ENCODE results near the gene HOXD10.

The HOXD10 gene

GRCh38 chr2:176140513-176141317 lies 24.1 kb downstream of the HOXD10 start:
- TF ChIP-seq CREB1 (IDR thresholded peaks at IDR 0.05; ENCODE audit: low read depth) (no peak), NFIC (IDR thresholded peaks at IDR 0.05) (no peak), TEAD4 (IDR thresholded peaks at IDR 0.05) (no peak), FOXM1 (IDR thresholded peaks at IDR 0.05; ENCODE audit: borderline replicate concordance, low read depth) (no peak), TAF1 (IDR thresholded peaks at IDR 0.05; ENCODE audit: low read depth) (no peak), TCF12 (IDR thresholded peaks at IDR 0.05; ENCODE audit: low read depth) (no peak), EGR1 (IDR thresholded peaks at IDR 0.05) (no peak), YY1 (IDR thresholded peaks at IDR 0.05; ENCODE audit: low read depth) (no peak), ZBTB7A (IDR thresholded peaks at IDR 0.05; ENCODE audit: low read depth) (peak; percentile 93), RAD21 (IDR thresholded peaks at IDR 0.05; ENCODE audit: low read depth) (peak; percentile 86), EP300 (IDR thresholded peaks at IDR 0.05; ENCODE audit: borderline replicate concordance) (peak; percentile 13; the same call in 1 of the 2 replicates), CEBPB (IDR thresholded peaks at IDR 0.05) (no peak)
- TF ChIP-seq, protein P1, sequence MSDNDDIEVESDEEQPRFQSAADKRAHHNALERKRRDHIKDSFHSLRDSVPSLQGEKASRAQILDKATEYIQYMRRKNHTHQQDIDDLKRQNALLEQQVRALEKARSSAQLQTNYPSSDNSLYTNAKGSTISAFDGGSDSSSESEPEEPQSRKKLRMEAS (IDR thresholded peaks at IDR 0.05), result peak; percentile 81
- TF ChIP-seq, protein P2, sequence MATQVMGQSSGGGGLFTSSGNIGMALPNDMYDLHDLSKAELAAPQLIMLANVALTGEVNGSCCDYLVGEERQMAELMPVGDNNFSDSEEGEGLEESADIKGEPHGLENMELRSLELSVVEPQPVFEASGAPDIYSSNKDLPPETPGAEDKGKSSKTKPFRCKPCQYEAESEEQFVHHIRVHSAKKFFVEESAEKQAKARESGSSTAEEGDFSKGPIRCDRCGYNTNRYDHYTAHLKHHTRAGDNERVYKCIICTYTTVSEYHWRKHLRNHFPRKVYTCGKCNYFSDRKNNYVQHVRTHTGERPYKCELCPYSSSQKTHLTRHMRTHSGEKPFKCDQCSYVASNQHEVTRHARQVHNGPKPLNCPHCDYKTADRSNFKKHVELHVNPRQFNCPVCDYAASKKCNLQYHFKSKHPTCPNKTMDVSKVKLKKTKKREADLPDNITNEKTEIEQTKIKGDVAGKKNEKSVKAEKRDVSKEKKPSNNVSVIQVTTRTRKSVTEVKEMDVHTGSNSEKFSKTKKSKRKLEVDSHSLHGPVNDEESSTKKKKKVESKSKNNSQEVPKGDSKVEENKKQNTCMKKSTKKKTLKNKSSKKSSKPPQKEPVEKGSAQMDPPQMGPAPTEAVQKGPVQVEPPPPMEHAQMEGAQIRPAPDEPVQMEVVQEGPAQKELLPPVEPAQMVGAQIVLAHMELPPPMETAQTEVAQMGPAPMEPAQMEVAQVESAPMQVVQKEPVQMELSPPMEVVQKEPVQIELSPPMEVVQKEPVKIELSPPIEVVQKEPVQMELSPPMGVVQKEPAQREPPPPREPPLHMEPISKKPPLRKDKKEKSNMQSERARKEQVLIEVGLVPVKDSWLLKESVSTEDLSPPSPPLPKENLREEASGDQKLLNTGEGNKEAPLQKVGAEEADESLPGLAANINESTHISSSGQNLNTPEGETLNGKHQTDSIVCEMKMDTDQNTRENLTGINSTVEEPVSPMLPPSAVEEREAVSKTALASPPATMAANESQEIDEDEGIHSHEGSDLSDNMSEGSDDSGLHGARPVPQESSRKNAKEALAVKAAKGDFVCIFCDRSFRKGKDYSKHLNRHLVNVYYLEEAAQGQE (IDR thresholded peaks at IDR 0.05; ENCODE audit: low read depth), result no peak
- TF ChIP-seq, protein P3, sequence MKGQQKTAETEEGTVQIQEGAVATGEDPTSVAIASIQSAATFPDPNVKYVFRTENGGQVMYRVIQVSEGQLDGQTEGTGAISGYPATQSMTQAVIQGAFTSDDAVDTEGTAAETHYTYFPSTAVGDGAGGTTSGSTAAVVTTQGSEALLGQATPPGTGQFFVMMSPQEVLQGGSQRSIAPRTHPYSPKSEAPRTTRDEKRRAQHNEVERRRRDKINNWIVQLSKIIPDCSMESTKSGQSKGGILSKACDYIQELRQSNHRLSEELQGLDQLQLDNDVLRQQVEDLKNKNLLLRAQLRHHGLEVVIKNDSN (IDR thresholded peaks at IDR 0.05), result no peak

GRCh38 chr2:176142281-176142680 lies 25.7 kb downstream of the HOXD10 start:
- TF ChIP-seq EP300 (IDR thresholded peaks at IDR 0.05; ENCODE audit: borderline replicate concordance), result no peak
- no peak for TF ChIP-seq CREB1 (IDR thresholded peaks at IDR 0.05; ENCODE audit: low read depth)
- TF ChIP-seq RAD21 (IDR thresholded peaks at IDR 0.05; ENCODE audit: low read depth), result no peak
- no peak for TF ChIP-seq TEAD4 (IDR thresholded peaks at IDR 0.05)
- TF ChIP-seq, protein P2 (IDR thresholded peaks at IDR 0.05; ENCODE audit: low read depth), result no peak
- TF ChIP-seq, protein P3 (IDR thresholded peaks at IDR 0.05), result no peak
- TF ChIP-seq ZBTB7A (IDR thresholded peaks at IDR 0.05; ENCODE audit: low read depth), result no peak
- TF ChIP-seq, protein P1 (IDR thresholded peaks at IDR 0.05), result no peak
- no peak for TF ChIP-seq TCF12 (IDR thresholded peaks at IDR 0.05; ENCODE audit: low read depth)
- no peak for TF ChIP-seq YY1 (IDR thresholded peaks at IDR 0.05; ENCODE audit: low read depth)
- no peak for TF ChIP-seq NFIC (IDR thresholded peaks at IDR 0.05)
- TF ChIP-seq TAF1 (IDR thresholded peaks at IDR 0.05; ENCODE audit: low read depth), result no peak
- no peak for TF ChIP-seq FOXM1 (IDR thresholded peaks at IDR 0.05; ENCODE audit: borderline replicate concordance, low read depth)
- no peak for TF ChIP-seq CEBPB (IDR thresholded peaks at IDR 0.05)
- no peak for TF ChIP-seq EGR1 (IDR thresholded peaks at IDR 0.05)

DNA sequence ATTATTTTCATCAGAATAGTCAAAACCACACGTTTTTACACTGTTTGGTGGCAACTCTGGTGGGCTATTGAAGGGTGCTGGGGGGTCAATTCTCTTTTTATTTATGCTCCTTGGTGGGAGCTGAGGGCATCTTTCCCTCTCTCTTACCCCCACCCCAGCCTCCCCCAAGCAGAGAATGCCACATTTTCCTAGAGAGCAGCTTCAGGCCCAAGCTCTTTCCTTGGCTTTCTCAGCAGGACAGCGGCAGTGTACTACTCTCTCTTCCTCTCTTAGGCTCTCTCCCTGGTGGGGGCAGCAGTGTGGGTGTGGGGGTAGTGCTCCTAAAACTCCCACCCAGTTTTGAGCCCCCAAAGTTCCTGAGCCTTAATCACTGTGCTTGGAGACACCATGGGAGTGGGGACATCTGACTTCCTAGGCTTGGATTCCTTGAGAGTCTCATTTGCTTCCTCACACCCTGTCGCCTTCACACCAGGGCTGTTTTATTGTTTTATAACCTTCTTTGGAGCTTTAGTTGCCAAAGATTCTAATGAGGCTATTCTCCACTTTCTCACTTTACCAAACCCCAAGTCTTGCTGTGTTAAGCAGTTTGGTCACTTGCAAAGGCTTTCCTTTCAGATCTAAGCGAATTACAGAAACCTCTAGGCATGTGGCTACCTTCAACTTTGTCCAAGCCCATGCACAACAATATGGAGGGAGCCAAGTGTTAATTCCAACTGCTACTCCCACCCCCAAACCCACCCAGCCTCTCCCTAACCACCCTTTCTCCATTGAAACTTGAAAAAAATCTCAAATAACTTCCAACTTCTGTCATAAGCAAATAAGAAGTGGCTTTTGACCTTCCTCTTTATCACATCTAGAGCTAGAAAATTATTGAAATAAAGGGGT lies 28.7 kb downstream of the HOXD10 start:
- TF ChIP-seq RAD21 (IDR thresholded peaks at IDR 0.05; ENCODE audit: low read depth), result no peak
- TF ChIP-seq TEAD4 (IDR thresholded peaks at IDR 0.05), result no peak

GRCh38 chr2:176146101-176146500 lies 29.5 kb downstream of the HOXD10 start:
- TF ChIP-seq NFIC (IDR thresholded peaks at IDR 0.05), result no peak
- no peak for TF ChIP-seq ZBTB7A (IDR thresholded peaks at IDR 0.05; ENCODE audit: low read depth)
- TF ChIP-seq, protein P3 (IDR thresholded peaks at IDR 0.05), result no peak
- TF ChIP-seq TCF12 (IDR thresholded peaks at IDR 0.05; ENCODE audit: low read depth), result no peak
- TF ChIP-seq RAD21 (IDR thresholded peaks at IDR 0.05; ENCODE audit: low read depth), result no peak
- TF ChIP-seq TEAD4 (IDR thresholded peaks at IDR 0.05), result no peak
- no peak for TF ChIP-seq CREB1 (IDR thresholded peaks at IDR 0.05; ENCODE audit: low read depth)
- TF ChIP-seq, protein P1 (IDR thresholded peaks at IDR 0.05), result no peak
- no peak for TF ChIP-seq YY1 (IDR thresholded peaks at IDR 0.05; ENCODE audit: low read depth)
- TF ChIP-seq EGR1 (IDR thresholded peaks at IDR 0.05), result no peak
- TF ChIP-seq EP300 (IDR thresholded peaks at IDR 0.05; ENCODE audit: borderline replicate concordance), result no peak
- TF ChIP-seq TAF1 (IDR thresholded peaks at IDR 0.05; ENCODE audit: low read depth), result no peak
